ENCODE results near the gene RPS6KA2.

The RPS6KA2 gene

GRCh38 chr6:166505133-166505905, 121.7 kb downstream of the RPS6KA2 start:
- no peaks in the 10 kb centered on the region for H3K27me3 Mint-ChIP-seq
- H3K27ac Mint-ChIP-seq = no peak overlapping the region
- H3K36me3 Mint-ChIP-seq (ENCODE audit: low read depth) = no peaks in the 10 kb centered on the region
- no peaks in the 10 kb centered on the region for H3K9me3 Mint-ChIP-seq
- H3K4me1 Mint-ChIP-seq (ENCODE audit: low read depth) = no peaks in the 10 kb centered on the region
- H3K4me3 Mint-ChIP-seq = no peak overlapping the region

- H3K27me3 Mint-ChIP-seq = no peaks in the 10 kb centered on the region
- H3K4me1 Mint-ChIP-seq (ENCODE audit: low read depth) = peaks cover 5% of the 10 kb centered on the region
- H3K36me3 Mint-ChIP-seq (ENCODE audit: low read depth) = no peaks in the 10 kb centered on the region
- H3K9me3 Mint-ChIP-seq = no peaks in the 10 kb centered on the region
- H3K27ac Mint-ChIP-seq = no peak overlapping the region
- no peak overlapping the region for H3K4me3 Mint-ChIP-seq
These were observed 123.0 kb downstream of the RPS6KA2 start for GRCh38 chr6:166504100-166504499.

- peaks cover 5% of the 10 kb centered on the region for H3K4me1 Mint-ChIP-seq (ENCODE audit: low read depth)
- H3K27ac Mint-ChIP-seq = no peak overlapping the region
- H3K36me3 Mint-ChIP-seq (ENCODE audit: low read depth) = no peaks in the 10 kb centered on the region
- H3K4me3 Mint-ChIP-seq = no peak overlapping the region
- no peaks in the 10 kb centered on the region for H3K27me3 Mint-ChIP-seq
- no peaks in the 10 kb centered on the region for H3K9me3 Mint-ChIP-seq
These were observed 123.8 kb downstream of the RPS6KA2 start for GRCh38 chr6:166503167-166503744.

- no peak overlapping the region for H3K4me3 Mint-ChIP-seq
- peaks cover 5% of the 10 kb centered on the region for H3K4me1 Mint-ChIP-seq (ENCODE audit: low read depth)
- no peak overlapping the region for H3K27ac Mint-ChIP-seq
- H3K27me3 Mint-ChIP-seq = no peaks in the 10 kb centered on the region
- H3K36me3 Mint-ChIP-seq (ENCODE audit: low read depth) = no peaks in the 10 kb centered on the region
- no peaks in the 10 kb centered on the region for H3K9me3 Mint-ChIP-seq
These were observed 124.6 kb downstream of the RPS6KA2 start for GRCh38 chr6:166502453-166502852.

- H3K36me3 Mint-ChIP-seq (ENCODE audit: low read depth) = no peaks in the 10 kb centered on the region
- peaks cover 5% of the 10 kb centered on the region for H3K4me1 Mint-ChIP-seq (ENCODE audit: low read depth)
- H3K9me3 Mint-ChIP-seq = no peaks in the 10 kb centered on the region
- H3K27me3 Mint-ChIP-seq = no peaks in the 10 kb centered on the region
- no peak overlapping the region for H3K27ac Mint-ChIP-seq
- H3K4me3 Mint-ChIP-seq = no peak overlapping the region
These were observed 125.8 kb downstream of the RPS6KA2 start for GRCh38 chr6:166501246-166501645.

- no peaks in the 10 kb centered on the region for H3K9me3 Mint-ChIP-seq
- H3K4me1 Mint-ChIP-seq (ENCODE audit: low read depth) = peaks cover 5% of the 10 kb centered on the region
- peak overlapping the region; percentile 14 for H3K27ac Mint-ChIP-seq
- no peaks in the 10 kb centered on the region for H3K27me3 Mint-ChIP-seq
- no peak overlapping the region for H3K4me3 Mint-ChIP-seq
- no peaks in the 10 kb centered on the region for H3K36me3 Mint-ChIP-seq (ENCODE audit: low read depth)
These were observed 126.8 kb downstream of the RPS6KA2 start for GRCh38 chr6:166500246-166500645.

- Mint-ChIP-seq H3K9me3 (no peaks in the 10 kb centered on the region), H3K36me3 (ENCODE audit: low read depth) (no peaks in the 10 kb centered on the region), H3K4me3 (no peak overlapping the region), H3K27ac (peak overlapping the region; percentile 17), H3K27me3 (no peaks in the 10 kb centered on the region), H3K4me1 (ENCODE audit: low read depth) (peaks cover 11% of the 10 kb centered on the region)
These were observed 127.5 kb downstream of the RPS6KA2 start for GRCh38 chr6:166499350-166500163.

GRCh38 chr6:166498661-166499349, 128.2 kb downstream of the RPS6KA2 start:
- Mint-ChIP-seq H3K36me3 (ENCODE audit: low read depth) (no peaks in the 10 kb centered on the region), H3K27ac (peak overlapping the region; percentile 17), H3K4me1 (ENCODE audit: low read depth) (peaks cover 11% of the 10 kb centered on the region), H3K9me3 (no peaks in the 10 kb centered on the region), H3K4me3 (no peak overlapping the region), H3K27me3 (no peaks in the 10 kb centered on the region)

- Mint-ChIP-seq H3K4me1 (ENCODE audit: low read depth) (peaks cover 11% of the 10 kb centered on the region), H3K36me3 (ENCODE audit: low read depth) (no peaks in the 10 kb centered on the region), H3K27ac (no peak overlapping the region), H3K4me3 (no peak overlapping the region), H3K9me3 (no peaks in the 10 kb centered on the region), H3K27me3 (no peaks in the 10 kb centered on the region)
These were observed 128.8 kb downstream of the RPS6KA2 start for GRCh38 chr6:166498228-166498627.

GRCh38 chr6:166497087-166497899, 129.8 kb downstream of the RPS6KA2 start:
- H3K36me3 Mint-ChIP-seq (ENCODE audit: low read depth) = no peaks in the 10 kb centered on the region
- H3K27me3 Mint-ChIP-seq = no peaks in the 10 kb centered on the region
- H3K4me3 Mint-ChIP-seq = no peak overlapping the region
- H3K9me3 Mint-ChIP-seq = no peaks in the 10 kb centered on the region
- peaks cover 11% of the 10 kb centered on the region for H3K4me1 Mint-ChIP-seq (ENCODE audit: low read depth)
- no peak overlapping the region for H3K27ac Mint-ChIP-seq

GRCh38 chr6:166496460-166496859, 130.6 kb downstream of the RPS6KA2 start:
- Mint-ChIP-seq H3K9me3 (no peaks in the 10 kb centered on the region), H3K4me1 (ENCODE audit: low read depth) (peaks cover 11% of the 10 kb centered on the region), H3K36me3 (ENCODE audit: low read depth) (no peaks in the 10 kb centered on the region), H3K27ac (no peak overlapping the region), H3K4me3 (no peak overlapping the region), H3K27me3 (no peaks in the 10 kb centered on the region)

GRCh38 chr6:166495487-166496314, 131.3 kb downstream of the RPS6KA2 start:
- Mint-ChIP-seq H3K27ac (no peak overlapping the region), H3K4me3 (no peak overlapping the region), H3K9me3 (no peaks in the 10 kb centered on the region), H3K36me3 (ENCODE audit: low read depth) (no peaks in the 10 kb centered on the region), H3K4me1 (ENCODE audit: low read depth) (peaks cover 11% of the 10 kb centered on the region), H3K27me3 (no peaks in the 10 kb centered on the region)

- Mint-ChIP-seq H3K27ac (peak overlapping the region; percentile 49), H3K4me3 (no peak overlapping the region), H3K27me3 (no peaks in the 10 kb centered on the region), H3K36me3 (ENCODE audit: low read depth) (no peaks in the 10 kb centered on the region), H3K4me1 (ENCODE audit: low read depth) (peaks cover 11% of the 10 kb centered on the region), H3K9me3 (no peaks in the 10 kb centered on the region)
These were observed 132.1 kb downstream of the RPS6KA2 start for GRCh38 chr6:166494757-166495486.
